KOPT-K1 (cell line): ENCODE measurements around the gene NTM.
"Not testable (repeated sequence)": the region's sequence is repeated elsewhere in the genome, so short reads cannot be mapped to it uniquely, and the experiment has no call there.

Source experiments
- H3K27ac ChIP-seq: fragments of 200-600 bp; sonication (generic); 2 replicates; pipeline ENCODE4 v1.5.1; 2016; ENCODE audit warnings: antibody characterized with exemption, mild to moderate bottlenecking, low read depth, low read length; ENCODE audit not compliant: poor library complexity, severe bottlenecking
- H3K36me3 ChIP-seq: fragments of 200-600 bp; sonication (generic); 2 replicates; pipeline ENCODE4 v1.5.1; 2017; ENCODE audit warnings: antibody characterized with exemption, mild to moderate bottlenecking, low read length, moderate library complexity; ENCODE audit not compliant: insufficient read depth
- H3K9me3 ChIP-seq: fragments of 200-600 bp; sonication (generic); 2 replicates; pipeline ENCODE4 v1.5.1; 2017; ENCODE audit warnings: antibody characterized with exemption, low read length, mild to moderate bottlenecking; ENCODE audit not compliant: insufficient read depth, poor library complexity, severe bottlenecking

NTM gene

DNA sequence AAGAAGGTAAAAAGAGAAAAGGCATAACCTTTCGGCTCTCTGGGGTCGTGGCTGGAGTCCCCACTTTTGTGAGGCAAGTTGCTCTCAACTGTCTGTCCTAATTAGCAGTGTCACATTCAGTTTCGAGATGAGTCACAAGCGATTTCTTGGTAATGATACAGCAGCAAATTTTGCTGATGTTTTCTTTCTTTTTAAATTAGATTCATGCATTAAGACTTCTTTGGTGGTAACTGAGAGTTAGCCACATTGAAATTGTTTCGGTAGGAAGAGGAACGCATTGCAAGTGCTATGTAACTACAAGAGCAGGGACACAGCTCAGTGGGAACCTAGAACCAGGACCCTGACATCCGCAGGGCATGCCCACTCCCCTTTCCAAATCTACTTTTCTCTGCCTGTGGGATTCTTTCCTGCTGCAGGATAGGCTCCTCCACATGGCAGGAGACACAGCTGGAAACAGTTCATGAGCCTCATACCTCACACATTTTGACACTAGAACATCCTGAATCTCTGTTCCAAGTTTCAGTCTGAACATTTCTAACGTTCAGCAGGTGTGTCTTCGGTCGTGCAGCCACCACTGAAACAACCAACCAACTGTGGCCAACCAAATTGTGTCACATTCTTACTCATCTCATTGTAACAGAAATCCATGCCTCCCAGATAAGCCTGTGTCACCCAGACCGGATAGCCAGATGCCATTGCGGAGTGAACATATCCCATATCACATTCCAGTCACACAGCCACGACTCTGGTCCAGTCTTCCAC lies 987.6 kb downstream of the NTM start:
- Histone ChIP-seq H3K9me3 (no peaks in the 10 kb centered on the region), H3K36me3 (no peaks in the 10 kb centered on the region), H3K27ac (no peak overlapping the region)

DNA sequence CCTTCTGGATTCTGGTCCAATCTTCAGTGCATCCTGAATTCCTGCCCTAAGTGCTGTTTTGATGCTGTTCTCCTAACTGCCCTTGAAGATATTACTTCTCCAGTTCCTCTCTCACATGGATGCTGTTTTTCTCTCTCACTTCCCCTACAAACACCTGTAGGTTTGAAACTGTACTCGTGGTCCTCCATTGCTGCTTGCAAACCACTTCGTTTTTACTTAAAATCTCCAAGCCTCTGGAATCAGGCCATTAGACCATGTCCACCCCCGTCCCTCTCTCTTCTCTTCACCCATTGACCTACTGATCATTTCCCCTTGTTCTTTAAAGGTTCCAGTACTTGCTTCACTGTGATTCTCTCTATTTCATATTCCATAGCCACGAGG lies 988.1 kb downstream of the NTM start:
- Histone ChIP-seq H3K27ac (no peak overlapping the region), H3K9me3 (no peaks in the 10 kb centered on the region), H3K36me3 (no peaks in the 10 kb centered on the region)

DNA sequence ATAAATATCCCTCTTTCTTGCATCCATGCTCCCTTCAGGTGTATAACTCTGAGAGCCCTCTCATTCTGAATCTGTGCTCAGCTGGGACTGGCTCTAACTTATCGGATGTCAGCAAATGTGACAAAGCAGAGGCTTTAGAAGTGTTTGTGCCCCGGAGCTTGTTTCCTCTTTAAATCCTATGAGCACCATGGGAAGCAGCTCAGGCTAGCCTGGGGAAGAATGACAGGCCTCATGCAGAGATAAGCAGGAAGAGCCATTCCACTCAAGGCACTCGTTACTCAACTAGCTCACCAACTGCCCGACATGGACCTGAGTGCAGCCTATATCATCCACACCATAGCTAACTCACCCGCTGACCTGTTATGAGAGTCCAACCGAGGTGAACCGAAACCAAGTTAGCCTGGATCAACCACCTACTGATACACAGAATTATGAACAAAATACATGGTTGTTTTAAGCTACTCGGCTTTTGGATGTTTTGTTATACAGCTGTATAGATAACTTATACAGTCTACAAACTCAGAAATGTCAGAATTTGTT lies 990.7 kb downstream of the NTM start:
- Histone ChIP-seq H3K27ac (no peak overlapping the region), H3K9me3 (no peaks in the 10 kb centered on the region), H3K36me3 (no peaks in the 10 kb centered on the region)

DNA sequence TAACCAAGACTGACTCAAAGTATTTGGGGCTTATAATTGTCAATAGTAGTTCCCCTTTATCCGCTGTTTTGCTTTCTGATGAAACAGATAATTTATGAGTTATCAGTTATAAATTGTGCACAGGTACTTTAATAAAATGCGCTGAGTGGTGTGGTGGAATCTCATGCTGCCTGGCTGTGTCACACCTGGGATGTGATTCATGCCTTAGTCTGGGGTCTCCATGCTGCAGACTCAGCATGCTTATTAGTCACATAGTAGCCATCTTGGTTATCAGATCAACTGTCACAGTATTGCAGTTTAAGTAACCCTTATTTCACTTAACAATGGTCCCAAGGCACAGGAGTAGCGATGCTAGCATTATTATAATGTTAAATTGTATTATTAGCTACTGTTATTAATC lies 995.2 kb downstream of the NTM start:
- Histone ChIP-seq H3K36me3 (no peaks in the 10 kb centered on the region), H3K27ac (no peak overlapping the region), H3K9me3 (no peaks in the 10 kb centered on the region)

DNA sequence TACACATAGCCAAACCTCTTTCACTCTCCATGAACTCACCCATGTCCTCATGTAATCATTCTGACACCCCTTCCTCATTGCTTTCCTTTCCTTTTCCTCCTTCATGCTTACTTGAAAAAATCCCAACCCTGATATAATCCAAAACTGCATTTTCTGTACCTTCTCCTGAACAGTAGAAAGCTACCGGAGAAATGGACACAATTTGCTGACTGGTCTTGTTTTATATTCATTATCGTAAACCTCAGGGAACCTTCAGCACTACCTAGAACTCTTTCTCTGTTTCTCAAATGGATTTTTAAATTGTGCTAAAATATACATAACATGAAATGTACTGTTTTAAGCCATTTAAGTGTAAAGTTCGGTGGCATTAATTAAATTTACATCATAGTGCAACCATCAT lies 996.9 kb downstream of the NTM start:
- Histone ChIP-seq H3K27ac (no peak overlapping the region), H3K36me3 (no peaks in the 10 kb centered on the region), H3K9me3 (no peaks in the 10 kb centered on the region)

DNA sequence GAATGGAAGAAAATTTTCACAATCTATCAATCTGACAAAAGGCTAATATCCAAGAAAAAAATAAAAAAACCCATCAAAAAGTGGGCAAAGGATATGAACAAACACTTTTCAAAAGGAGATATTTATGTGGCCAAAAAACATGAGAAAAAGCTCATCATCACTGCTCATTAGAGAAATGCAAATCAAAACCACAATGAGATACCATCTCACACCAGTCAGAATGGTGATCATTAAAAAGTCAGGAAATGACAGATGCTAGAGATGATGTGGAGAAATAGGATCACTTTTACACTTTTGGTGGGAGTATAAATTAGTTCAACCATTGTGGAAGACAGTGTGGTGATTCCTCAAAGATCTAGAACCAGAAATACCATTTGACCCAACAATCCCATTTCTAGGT lies 999.7 kb downstream of the NTM start:
- not testable (repeated sequence) for H3K27ac ChIP-seq, H3K36me3 ChIP-seq

DNA sequence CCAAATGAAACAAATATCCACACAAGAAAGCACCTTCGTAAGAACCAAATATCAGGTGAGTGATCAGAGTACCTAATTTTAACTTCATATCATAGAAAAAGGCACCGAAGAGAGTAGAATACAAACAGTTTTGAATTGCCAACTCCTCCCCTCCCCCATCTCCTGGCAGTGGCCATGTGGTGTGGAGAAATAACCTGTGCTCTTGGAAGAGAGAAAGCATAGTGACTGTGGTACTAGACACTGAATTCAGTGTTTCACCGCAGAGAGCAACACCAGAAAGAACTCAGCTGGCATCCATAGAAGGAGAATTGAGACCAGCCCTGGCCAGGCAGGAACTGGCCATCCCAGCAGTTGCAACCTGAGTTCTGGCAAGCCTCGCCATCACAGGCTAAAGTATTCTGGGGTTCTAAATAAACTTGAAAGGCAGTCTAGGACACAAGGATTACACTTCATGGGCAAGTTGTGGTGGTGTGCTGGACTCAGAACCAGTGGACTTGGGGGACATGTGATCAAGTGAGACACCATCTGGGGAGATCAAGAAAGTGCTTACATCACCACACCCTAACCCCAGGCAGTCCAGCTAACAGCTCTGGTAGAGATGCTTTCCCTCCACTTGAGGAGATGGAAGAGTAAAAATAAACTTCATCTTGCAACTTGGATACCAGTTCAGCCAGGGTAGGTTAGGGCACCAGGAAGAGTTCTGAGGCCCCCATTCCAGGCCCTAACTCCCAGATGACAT lies 1003.2 kb downstream of the NTM start:
- Histone ChIP-seq H3K9me3 (no peaks in the 10 kb centered on the region), H3K27ac (no peak overlapping the region), H3K36me3 (no peaks in the 10 kb centered on the region)

More for the DNA sequence above, 999.7 kb downstream of the NTM start:
- H3K9me3 ChIP-seq = not testable (repeated sequence)

DNA sequence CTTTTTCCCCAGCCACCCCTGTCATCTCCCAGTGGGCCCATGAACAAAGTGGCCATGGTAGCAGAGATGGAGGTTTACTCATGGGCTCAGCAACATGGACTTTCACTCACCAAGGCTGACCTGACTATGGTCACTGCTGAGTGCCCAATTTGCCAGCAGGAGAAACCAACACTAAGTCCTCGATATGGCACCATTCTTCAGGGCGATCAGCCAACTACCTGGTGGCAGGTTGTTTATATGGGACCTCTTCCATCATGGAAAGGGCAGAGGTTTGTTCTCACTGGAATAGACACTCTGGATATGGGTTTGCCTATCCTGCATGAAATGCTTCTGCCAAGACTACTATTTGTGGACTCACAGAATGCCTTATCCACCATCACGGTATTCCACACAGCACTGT lies 1009.1 kb downstream of the NTM start:
- Histone ChIP-seq H3K27ac (no peak overlapping the region), H3K36me3 (no peaks in the 10 kb centered on the region), H3K9me3 (no peaks in the 10 kb centered on the region)
